HG03097 (cell line): ENCODE data around the gene CLCN4.

ENCODE experiments used
- ATAC-seq: cut with Tn5 transposase; IDR thresholded peaks from one replicate; pipeline ENCODE4 v1.9.1; 2021; ENCODE audit not compliant: unreplicated experiment, low FRiP score

The CLCN4 gene

GRCh38 chrX:10233173-10233572 is 76.4 kb downstream of the CLCN4 start:
- no peak for ATAC-seq

DNA sequence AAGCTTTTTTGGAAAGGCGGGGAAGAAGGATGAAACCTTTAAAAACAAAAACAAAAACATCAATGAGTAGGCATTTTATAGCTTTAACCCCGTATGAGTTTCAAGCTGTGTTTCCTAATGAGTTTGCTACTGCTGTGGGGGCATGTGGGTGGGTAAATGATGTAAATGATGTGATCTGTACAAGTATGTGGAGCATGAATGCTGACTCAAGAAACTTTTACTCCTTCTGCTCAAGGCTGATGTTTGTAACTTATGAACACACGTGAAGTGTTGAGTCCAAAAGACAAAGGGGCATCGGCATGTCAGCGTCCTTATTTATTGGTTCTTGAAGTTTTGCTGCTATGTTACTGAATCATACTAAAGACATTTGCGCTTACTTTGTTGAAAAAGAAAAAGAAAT is 76.9 kb downstream of the CLCN4 start:
- ATAC-seq = no peak

GRCh38 chrX:10235851-10236250 is 79.1 kb downstream of the CLCN4 start:
- no peak for ATAC-seq

DNA sequence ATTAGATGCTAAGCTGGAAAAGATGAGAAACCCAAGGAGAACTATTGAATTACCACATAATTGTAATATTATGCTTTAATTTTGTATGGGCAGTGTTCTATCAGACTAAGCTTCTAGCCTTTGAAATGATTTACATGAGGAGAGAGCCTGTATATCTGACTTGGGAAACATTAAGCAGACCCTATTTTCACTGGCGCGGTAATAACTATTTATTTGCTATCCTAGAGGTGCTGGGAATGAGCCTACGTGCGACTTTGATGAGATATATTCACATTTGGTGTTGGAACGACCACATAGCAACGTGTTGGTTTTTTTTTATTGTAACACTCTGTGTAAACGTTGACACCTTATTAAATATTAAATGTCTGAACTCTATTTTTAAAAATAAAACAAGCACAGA is 80.5 kb downstream of the CLCN4 start:
- ATAC-seq = no peak

GRCh38 chrX:10239611-10240064 is 82.9 kb downstream of the CLCN4 start:
- ATAC-seq = no peak

- no peak for ATAC-seq
These were observed 84.1 kb downstream of the CLCN4 start for GRCh38 chrX:10240918-10241317.

DNA sequence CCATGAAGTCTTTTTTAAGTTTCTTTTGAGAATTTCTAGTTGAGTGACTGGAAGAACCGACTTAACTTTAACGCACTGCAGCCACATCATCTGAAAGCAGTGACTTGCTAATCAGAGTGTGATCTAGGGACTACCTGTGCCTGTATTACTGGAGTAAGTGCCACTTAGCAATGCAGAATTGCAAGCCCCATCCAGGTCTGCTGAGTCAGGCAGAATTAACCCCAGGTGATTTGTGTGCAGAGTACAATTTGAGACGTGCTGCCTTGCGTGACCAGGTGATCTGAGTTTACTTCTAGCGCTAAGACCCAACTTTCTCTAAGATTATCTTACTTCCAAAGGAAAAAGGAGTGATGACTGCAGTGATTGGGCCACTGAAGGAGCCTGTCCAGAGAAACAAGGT is 85.3 kb downstream of the CLCN4 start:
- no peak for ATAC-seq

DNA sequence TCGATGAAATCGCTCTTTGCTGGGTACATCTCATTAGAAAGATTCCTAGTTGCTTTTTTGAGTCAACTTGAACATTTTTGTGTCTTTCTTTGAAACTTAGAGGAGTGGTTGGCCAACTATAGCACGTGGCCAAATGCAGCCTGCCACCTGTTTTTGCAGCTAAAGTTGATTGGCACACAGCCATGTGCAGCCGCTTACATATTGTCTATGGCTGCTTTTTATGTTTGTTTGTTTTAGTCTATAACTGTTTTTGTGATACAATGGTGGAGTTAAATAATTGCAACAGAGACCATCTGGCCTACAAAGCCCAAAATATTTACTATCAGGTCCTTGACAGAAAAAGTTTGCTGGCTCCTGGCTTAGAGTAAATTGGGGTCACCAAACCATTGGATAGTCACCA is 86.3 kb downstream of the CLCN4 start:
- ATAC-seq = no peak

DNA sequence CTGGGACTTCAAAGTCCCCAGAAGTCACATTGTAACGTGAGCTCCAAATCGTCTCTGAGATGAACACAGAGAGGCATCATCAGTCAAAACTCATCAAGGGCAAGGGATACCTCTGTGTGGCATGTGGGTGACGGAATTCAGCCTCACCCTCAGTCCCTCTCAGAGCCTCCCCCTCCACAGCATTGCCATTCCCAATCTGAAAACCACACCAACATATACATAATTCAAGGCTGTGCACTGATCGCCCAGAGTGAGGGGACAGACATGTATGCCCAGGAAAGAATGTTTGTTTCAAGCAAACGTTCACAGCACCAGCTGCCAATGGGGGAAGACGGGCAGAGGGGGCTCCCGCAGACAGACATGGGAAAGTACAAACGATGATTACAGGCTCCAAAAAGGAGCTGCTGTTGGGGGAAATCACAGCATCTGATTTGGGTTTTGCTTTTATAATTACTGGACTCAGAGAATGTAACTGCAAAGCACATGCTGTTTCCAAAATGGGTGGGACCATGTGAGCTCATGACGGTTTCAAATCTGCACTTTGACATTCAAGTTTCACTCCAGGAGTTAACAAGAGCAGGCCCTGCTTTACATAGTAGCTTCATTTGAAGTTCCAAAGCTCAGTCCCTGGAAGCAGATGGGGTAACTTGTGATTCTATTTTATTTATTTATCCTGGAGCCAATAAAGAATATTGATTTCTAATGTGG is 88.3 kb downstream of the CLCN4 start:
- ATAC-seq = no peak

DNA sequence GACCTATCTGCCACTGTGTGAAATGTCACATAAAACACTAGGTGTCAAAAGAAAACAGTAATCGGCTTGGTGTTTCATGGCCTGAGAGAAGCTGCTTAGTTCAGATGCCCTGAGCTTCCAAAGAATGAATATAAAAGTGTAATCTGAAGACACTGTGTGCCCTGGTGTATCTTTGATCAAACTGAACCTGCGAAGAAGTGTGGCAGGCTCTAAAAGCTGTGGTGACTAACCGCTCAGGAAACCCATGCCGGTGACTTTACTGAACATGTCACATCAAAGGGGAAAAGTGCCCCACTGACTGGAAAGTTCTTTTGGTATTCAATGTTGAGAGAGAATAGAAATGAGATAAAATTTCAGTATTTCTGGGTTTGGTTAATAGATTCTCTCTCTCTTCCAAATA is 89.1 kb downstream of the CLCN4 start:
- ATAC-seq = no peak

- ATAC-seq = no peak
These were observed 89.5 kb downstream of the CLCN4 start for GRCh38 chrX:10246297-10246696.

GRCh38 chrX:10246846-10247245 is 90.1 kb downstream of the CLCN4 start:
- ATAC-seq = no peak

DNA sequence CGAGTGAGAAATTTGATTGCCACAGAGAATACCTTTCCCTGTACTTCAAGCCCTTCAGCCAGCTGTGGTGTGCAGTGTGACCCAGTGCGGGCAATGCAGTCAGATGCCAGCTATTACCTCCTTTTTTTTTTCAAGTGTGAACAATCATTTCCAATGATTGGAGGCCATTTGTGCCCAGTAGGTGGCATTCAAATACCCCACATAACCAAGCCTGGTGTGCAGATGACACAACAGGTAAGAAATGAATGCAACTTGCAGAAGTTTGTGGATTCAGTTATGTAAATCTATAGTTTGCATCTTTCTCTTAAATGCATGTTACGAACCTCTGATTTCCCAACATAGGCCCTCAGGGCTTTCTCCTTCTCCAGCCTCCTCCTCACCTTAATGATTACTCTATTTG is 98.0 kb downstream of the CLCN4 start:
- ATAC-seq = no peak

DNA sequence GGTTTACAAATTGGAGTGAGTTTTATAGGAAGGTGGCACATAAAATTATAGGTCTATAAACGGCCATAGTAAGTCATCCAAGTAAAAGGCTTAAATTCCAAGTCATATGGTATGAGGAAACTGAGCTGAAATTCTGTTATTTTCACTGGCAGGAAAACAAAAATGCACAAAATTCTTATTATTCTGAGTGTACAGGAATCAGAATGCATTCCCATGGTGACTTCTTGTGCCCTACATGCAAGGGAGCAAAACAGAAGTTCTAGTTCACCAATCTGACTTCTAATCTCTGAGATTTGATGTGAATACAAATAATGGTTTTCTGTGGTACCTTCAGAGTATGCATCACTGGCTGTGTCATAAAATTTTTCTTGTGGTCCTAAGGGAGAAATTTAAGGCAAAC is 102.9 kb downstream of the CLCN4 start:
- ATAC-seq = no peak

- ATAC-seq = no peak
These were observed 109.0 kb downstream of the CLCN4 start for GRCh38 chrX:10265775-10266174.

DNA sequence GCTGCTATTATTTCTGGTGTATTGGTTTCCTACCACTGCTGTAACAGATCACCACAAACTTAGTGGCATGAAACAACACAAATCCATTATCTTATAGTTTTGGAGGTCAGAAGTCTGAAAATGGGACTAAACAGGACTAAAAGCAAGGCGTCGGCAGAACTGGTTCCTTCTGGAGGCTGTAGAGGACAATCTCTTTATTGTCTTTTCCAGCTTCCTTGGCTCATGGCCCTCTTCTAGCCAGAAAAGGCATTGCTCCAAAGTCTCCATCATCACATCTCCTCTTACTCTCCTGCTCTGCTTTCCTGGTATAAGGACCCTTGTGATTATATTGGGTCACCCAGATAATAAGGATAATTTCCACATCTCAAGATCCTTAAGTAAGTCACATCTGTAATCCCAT is 121.9 kb downstream of the CLCN4 start:
- ATAC-seq = no peak

DNA sequence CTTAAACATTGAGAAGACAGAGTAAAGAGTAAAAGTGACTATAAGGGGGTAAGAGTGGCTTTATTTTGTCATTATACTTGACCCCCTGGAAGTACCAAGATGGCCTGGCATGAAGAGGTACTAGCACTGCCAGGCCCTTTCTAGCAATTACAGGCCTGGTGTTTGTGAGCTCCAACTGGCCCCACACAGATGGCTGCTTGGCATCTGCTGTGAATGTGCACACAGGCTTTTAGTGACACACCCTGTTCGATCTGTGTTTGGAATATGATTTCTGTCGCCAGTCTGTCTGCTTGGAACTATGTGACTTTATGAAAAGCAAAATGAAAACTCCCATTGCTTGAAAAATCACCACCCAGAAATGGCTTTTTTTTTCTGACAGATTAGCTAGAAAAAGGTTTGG is 123.3 kb downstream of the CLCN4 start:
- ATAC-seq = no peak

- ATAC-seq = no peak
These were observed 125.7 kb downstream of the CLCN4 start for GRCh38 chrX:10282490-10282889.

DNA sequence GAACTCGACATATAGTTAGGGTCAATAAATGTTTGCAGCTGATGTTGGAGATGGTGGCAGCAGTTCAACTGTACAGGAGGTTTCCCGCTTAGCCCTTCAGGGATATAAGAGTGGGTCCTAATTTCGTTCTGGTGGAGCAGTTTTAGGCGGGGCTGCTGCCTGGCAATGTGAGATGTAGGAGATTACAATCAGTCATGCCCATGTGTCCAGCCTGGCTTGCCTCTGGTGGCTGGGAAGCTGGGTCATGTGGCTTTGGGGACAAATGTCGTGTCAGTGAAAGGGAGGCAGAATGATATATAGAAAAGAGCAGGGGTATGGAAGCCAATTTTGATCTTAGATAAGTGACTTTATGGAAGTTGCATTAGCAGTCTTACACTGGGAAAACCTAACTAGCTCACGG is 129.4 kb downstream of the CLCN4 start:
- no peak for ATAC-seq
